ENCODE results near the gene BHLHE41.

GRCh38 chr12:26112703-26113147 lies 12.1 kb downstream of the BHLHE41 start:
- no peak for TF ChIP-seq NRF1 (IDR thresholded peaks at IDR 0.05; ENCODE audit: low read depth, low read length)
- no peak for TF ChIP-seq EZH2 (IDR thresholded peaks at IDR 0.05; ENCODE audit: low read depth, low read length, severe bottlenecking)
- TF ChIP-seq EP300 (IDR thresholded peaks at IDR 0.05; ENCODE audit: borderline replicate concordance in 1 of 2, low read depth in 2 of 2, low read length in 2 of 2): no peak
- TF ChIP-seq JUN (IDR thresholded peaks at IDR 0.05; ENCODE audit: low read depth, low read length): peak; percentile 53; the same call in 1 of the 2 replicates

Measured in H1 (cell line).